HEK293T (cell line): ENCODE results near the gene LILRA2.
"Not testable (repeated sequence)": the region's sequence is repeated elsewhere in the genome, so short reads cannot be mapped to it uniquely, and the experiment has no call there.

Source experiments
- CTCF ChIA-PET: fragments of 350-600 bp; formaldehyde crosslinking; extraction: SDS; loops from one replicate; lab custom pipeline; 2021; ENCODE audit warnings: antibody characterized with exemption, inconsistent platforms; lab: Yijun Ruan, JAX
- POLR2A ChIA-PET: fragments of 350-600 bp; formaldehyde crosslinking; extraction: SDS; loops from one replicate; lab custom pipeline; 2020; ENCODE audit warnings: antibody characterized with exemption, inconsistent platforms; lab: Yijun Ruan, JAX
- DNase-seq: peaks from one replicate; pipeline ENCODE4 v3.0.0; 2012; ENCODE audit warnings: mixed read lengths; ENCODE audit errors: extremely low spot score
- ARNT ChIP-seq: fragments of 450-650 bp; IDR thresholded peaks from 2 replicates; pipeline ENCODE4 v1.6.1; 2017; ENCODE audit warnings: mild to moderate bottlenecking
- BHLHE40 ChIP-seq: fragments of 450-650 bp; IDR thresholded peaks from 2 replicates; pipeline ENCODE4 v1.6.1; 2016; ENCODE audit warnings: mild to moderate bottlenecking, moderate library complexity, borderline replicate concordance
- CTBP1 ChIP-seq: fragments of 450-650 bp; IDR thresholded peaks from 2 replicates; pipeline ENCODE4 v1.6.1; 2016; ENCODE audit warnings: borderline replicate concordance
- ELF4 ChIP-seq: fragments of 450-650 bp; IDR thresholded peaks from 2 replicates; pipeline ENCODE4 v1.6.1; 2017; ENCODE audit warnings: antibody characterized with exemption
- FOXA1 ChIP-seq: fragments of 450-650 bp; IDR thresholded peaks from 2 replicates; pipeline ENCODE4 v1.6.1; 2016; ENCODE audit warnings: mild to moderate bottlenecking
- FOXK2 ChIP-seq: fragments of 450-650 bp; IDR thresholded peaks from 2 replicates; pipeline ENCODE4 v1.6.1; 2016; ENCODE audit warnings: mild to moderate bottlenecking
- FOXM1 ChIP-seq: fragments of 450-650 bp; IDR thresholded peaks from 2 replicates; pipeline ENCODE4 v1.6.1; 2017; ENCODE audit warnings: mild to moderate bottlenecking, borderline replicate concordance
- HDGF ChIP-seq: fragments of 450-650 bp; IDR thresholded peaks from 2 replicates; pipeline ENCODE4 v1.6.1; 2017; ENCODE audit warnings: antibody characterized with exemption, borderline replicate concordance
- L3MBTL2 ChIP-seq: fragments of 450-650 bp; conservative IDR thresholded peaks from 2 replicates; pipeline ENCODE4 v1.6.1; 2016; ENCODE audit warnings: mild to moderate bottlenecking
- LEF1 ChIP-seq: fragments of 450-650 bp; IDR thresholded peaks from 2 replicates; pipeline ENCODE4 v1.6.1; 2017; ENCODE audit warnings: mild to moderate bottlenecking, borderline replicate concordance
- NFRKB ChIP-seq: fragments of 450-650 bp; IDR thresholded peaks from 2 replicates; pipeline ENCODE4 v1.6.1; 2016; ENCODE audit warnings: mild to moderate bottlenecking, moderate library complexity
- PKNOX1 ChIP-seq: fragments of 450-650 bp; IDR thresholded peaks from 2 replicates; pipeline ENCODE4 v1.6.1; 2016
- SP1 ChIP-seq: fragments of 450-650 bp; IDR thresholded peaks from 2 replicates; pipeline ENCODE4 v1.6.1; 2017
- SUZ12 ChIP-seq: fragments of 450-650 bp; IDR thresholded peaks from 2 replicates; pipeline ENCODE4 v1.6.1; 2016; ENCODE audit warnings: mild to moderate bottlenecking
- TARDBP ChIP-seq: fragments of 450-650 bp; IDR thresholded peaks from 2 replicates; pipeline ENCODE4 v1.6.1; 2016
- ZNF384 ChIP-seq: fragments of 450-650 bp; IDR thresholded peaks from 2 replicates; pipeline ENCODE4 v1.6.1; 2016

Gene LILRA2

GRCh38 chr19:54616057-54616456, 42.5 kb downstream of the LILRA2 start:
- DNase-seq, result no peak
- TF ChIP-seq FOXK2 (no peak), SP1 (no peak), ZNF384 (no peak), FOXA1 (no peak), SUZ12 (no peak), BHLHE40 (no peak)
- ChIA-PET POLR2A (no interaction called here), CTCF (no interaction called here)

- ChIA-PET POLR2A (no interaction called here), CTCF (no interaction called here)
- no peak for DNase-seq
- TF ChIP-seq FOXA1, result no peak
- TF ChIP-seq LEF1, result no peak
- no peak for TF ChIP-seq ARNT
- no peak for TF ChIP-seq PKNOX1
- no peak for TF ChIP-seq L3MBTL2
- no peak for TF ChIP-seq FOXM1
- TF ChIP-seq ELF4, result no peak
- no peak for TF ChIP-seq HDGF
- TF ChIP-seq TARDBP, result no peak
- no peak for TF ChIP-seq SUZ12
- TF ChIP-seq ZNF384, result no peak
- TF ChIP-seq BHLHE40, result no peak
- no peak for TF ChIP-seq SP1
- no peak for TF ChIP-seq NFRKB
Observed at GRCh38 chr19:54616821-54617560, 43.4 kb downstream of the LILRA2 start.

GRCh38 chr19:54620464-54620863, 46.9 kb downstream of the LILRA2 start:
- TF ChIP-seq LEF1, result no peak
- TF ChIP-seq FOXA1, result no peak
- CTCF ChIA-PET, result no interaction called here
- DNase-seq, result no peak
- POLR2A ChIA-PET, result no interaction called here

- ChIA-PET CTCF (no interaction called here), POLR2A (no interaction called here)
- DNase-seq, result no peak
- TF ChIP-seq FOXM1, result no peak
- no peak for TF ChIP-seq PKNOX1
- TF ChIP-seq FOXK2, result no peak
- TF ChIP-seq ARNT, result no peak
- TF ChIP-seq SP1, result no peak
- no peak for TF ChIP-seq NFRKB
- TF ChIP-seq LEF1, result no peak
- TF ChIP-seq TARDBP, result no peak
- TF ChIP-seq L3MBTL2, result no peak
- TF ChIP-seq BHLHE40, result no peak
Observed at GRCh38 chr19:54622431-54622830, 48.8 kb downstream of the LILRA2 start.

GRCh38 chr19:54624234-54624633, 50.6 kb downstream of the LILRA2 start:
- DNase-seq, POLR2A ChIA-PET, CTCF ChIA-PET: not testable (repeated sequence)

GRCh38 chr19:54624934-54625730, 51.5 kb downstream of the LILRA2 start:
- POLR2A ChIA-PET, CTCF ChIA-PET, DNase-seq: not testable (repeated sequence)

GRCh38 chr19:54626757-54627156, 53.2 kb downstream of the LILRA2 start:
- no peak for DNase-seq
- POLR2A ChIA-PET, result no interaction called here
- CTCF ChIA-PET, result no interaction called here
- TF ChIP-seq TARDBP, result no peak
- TF ChIP-seq HDGF, result no peak
- TF ChIP-seq LEF1, result no peak
- TF ChIP-seq SUZ12, result no peak
- TF ChIP-seq BHLHE40, result no peak
- TF ChIP-seq CTBP1, result no peak
- no peak for TF ChIP-seq ELF4
- no peak for TF ChIP-seq ZNF384

- POLR2A ChIA-PET, DNase-seq, CTCF ChIA-PET: not testable (repeated sequence)
Observed at GRCh38 chr19:54627912-54628311, 54.3 kb downstream of the LILRA2 start.

- DNase-seq, CTCF ChIA-PET, POLR2A ChIA-PET: not testable (repeated sequence)
Observed at GRCh38 chr19:54630262-54630661, 56.7 kb downstream of the LILRA2 start, which contains the start of gene LILRB1. LILRB1 (plus strand) TSS chr19:54630484; CDS start chr19:54631074, 590 bp downstream.
